HEK293 (cell line): ENCODE measurements around the gene EPHA4.

Source experiments
- CTCF ChIA-PET: fragments of 350-600 bp; formaldehyde crosslinking; extraction: SDS; loops from one replicate; lab custom pipeline; 2021; ENCODE audit warnings: antibody characterized with exemption; lab: Yijun Ruan, JAX
- POLR2A ChIA-PET: fragments of 300-600 bp; formaldehyde crosslinking; extraction: SDS; loops from one replicate; lab custom pipeline; 2020; ENCODE audit warnings: antibody characterized with exemption, inconsistent platforms; lab: Yijun Ruan, JAX
- H3K27ac ChIP-seq: fragments of 200-500 bp; sonication (Bioruptor generic); 2 replicates; pipeline ENCODE4 v1.5.1; 2014; ENCODE audit warnings: low read depth, low read length, control low read depth, inconsistent platforms; ENCODE audit errors: extremely low read depth
- H3K36me3 ChIP-seq, 2 experiments: fragments of 200-500 bp in 1 of 2; sonication (Bioruptor generic) in 1 of 2; 1 replicate in 1 of 2; 2 replicates in 1 of 2; pipeline ENCODE4 v1.5.1; 2014 to 2017; ENCODE audit warnings: inconsistent platforms in 2 of 2, low read length in 2 of 2; ENCODE audit not compliant: control insufficient read depth in 2 of 2, insufficient read depth in 1 of 2
- H3K4me1 ChIP-seq: fragments of 200-500 bp; sonication (Bioruptor generic); 2 replicates; pipeline ENCODE4 v1.5.1; 2014; ENCODE audit warnings: mild to moderate bottlenecking, low read length, inconsistent platforms; ENCODE audit not compliant: control insufficient read depth, insufficient read depth
- H3K4me3 ChIP-seq: 2 replicates; pipeline ENCODE4 v1.5.1; 2011; ENCODE audit warnings: low read depth, mild to moderate bottlenecking, control low read depth, low read length, moderate library complexity
- H3K9me3 ChIP-seq: fragments of 200-500 bp; sonication (Bioruptor generic); 2 replicates; pipeline ENCODE4 v1.5.1; 2014; ENCODE audit warnings: low read depth, low read length, inconsistent platforms; ENCODE audit not compliant: control insufficient read depth, insufficient read depth
- BCL6B ChIP-seq: fragments of 450-650 bp; formaldehyde crosslinking; IDR thresholded peaks from 2 replicates; pipeline ENCODE4 v1.5.1; 2017; ENCODE audit warnings: missing biosample characterization, missing genetic modification characterization
- GLI4 ChIP-seq: fragments of 450-650 bp; formaldehyde crosslinking; IDR thresholded peaks from 2 replicates; pipeline ENCODE4 v1.5.1; 2016; ENCODE audit warnings: missing biosample characterization, missing genetic modification characterization
- HOXC10 ChIP-seq: sonication (generic); formaldehyde crosslinking; IDR thresholded peaks from 2 replicates; pipeline ENCODE4 v1.8.1; 2023; ENCODE audit warnings: mild to moderate bottlenecking, missing genetic modification reagents
- KLF16 ChIP-seq: fragments of 450-650 bp; formaldehyde crosslinking; IDR thresholded peaks from 2 replicates; pipeline ENCODE4 v1.5.1; 2017; ENCODE audit warnings: missing biosample characterization, missing genetic modification characterization
- PBX3 ChIP-seq: sonication (generic); formaldehyde crosslinking; IDR thresholded peaks from 2 replicates; pipeline ENCODE4 v1.8.1; 2022; ENCODE audit warnings: mild to moderate bottlenecking, moderate library complexity, missing genetic modification reagents
- SETDB1 ChIP-seq: IDR thresholded peaks from one replicate; pipeline ENCODE4 v1.6.1; 2017; ENCODE audit warnings: mild to moderate bottlenecking, low read length, moderate library complexity, mixed read lengths; ENCODE audit not compliant: insufficient read length
- TRIM28 ChIP-seq: IDR thresholded peaks from 2 replicates; pipeline ENCODE4 v1.6.1; 2011; ENCODE audit warnings: low read length, control low read depth, borderline replicate concordance
- YY2 ChIP-seq: fragments of 450-650 bp; formaldehyde crosslinking; IDR thresholded peaks from 2 replicates; pipeline ENCODE4 v1.5.1; 2016; ENCODE audit warnings: missing biosample characterization, missing genetic modification characterization
- ZBTB1 ChIP-seq: fragments of 450-650 bp; formaldehyde crosslinking; IDR thresholded peaks from 2 replicates; pipeline ENCODE4 v1.5.1; 2016; ENCODE audit warnings: missing biosample characterization, missing genetic modification characterization
- ZNF23 ChIP-seq: fragments of 450-650 bp; formaldehyde crosslinking; IDR thresholded peaks from 2 replicates; pipeline ENCODE4 v1.5.1; 2016; ENCODE audit warnings: missing biosample characterization, missing genetic modification characterization, borderline replicate concordance
- ZNF433 ChIP-seq: fragments of 450-650 bp; formaldehyde crosslinking; IDR thresholded peaks from 2 replicates; pipeline ENCODE4 v1.5.1; 2016; ENCODE audit warnings: missing biosample characterization, missing genetic modification characterization, low read depth
- ZNF48 ChIP-seq: fragments of 450-650 bp; formaldehyde crosslinking; IDR thresholded peaks from 2 replicates; pipeline ENCODE4 v1.5.1; 2016; ENCODE audit warnings: missing biosample characterization, missing genetic modification characterization
- ZNF518A ChIP-seq: fragments of 450-650 bp; formaldehyde crosslinking; conservative IDR thresholded peaks from 2 replicates; pipeline ENCODE4 v1.5.1; 2016; ENCODE audit warnings: low read depth, missing biosample characterization, missing genetic modification characterization
- ZNF548 ChIP-seq: fragments of 450-650 bp; formaldehyde crosslinking; IDR thresholded peaks from 2 replicates; pipeline ENCODE4 v1.5.1; 2016; ENCODE audit warnings: missing biosample characterization, missing genetic modification characterization
- ZNF585B ChIP-seq: fragments of 450-650 bp; formaldehyde crosslinking; IDR thresholded peaks from 2 replicates; pipeline ENCODE4 v1.5.1; 2016; ENCODE audit warnings: missing biosample characterization, missing genetic modification characterization
- ZNF629 ChIP-seq: fragments of 450-650 bp; formaldehyde crosslinking; IDR thresholded peaks from 2 replicates; pipeline ENCODE4 v1.5.1; 2017; ENCODE audit warnings: missing biosample characterization, missing genetic modification characterization
- ZNF677 ChIP-seq: fragments of 450-650 bp; IDR thresholded peaks from 2 replicates; pipeline ENCODE4 v1.5.0; 2018; ENCODE audit warnings: missing biosample characterization, mild to moderate bottlenecking, missing genetic modification characterization, moderate library complexity
- ZNF704 ChIP-seq: fragments of 450-650 bp; formaldehyde crosslinking; IDR thresholded peaks from 2 replicates; pipeline ENCODE4 v1.5.1; 2016; ENCODE audit warnings: missing biosample characterization, missing genetic modification characterization
- ZNF747 ChIP-seq: fragments of 450-650 bp; formaldehyde crosslinking; IDR thresholded peaks from 2 replicates; pipeline ENCODE4 v1.5.1; 2016; ENCODE audit warnings: missing biosample characterization, missing genetic modification characterization
- ZNF843 ChIP-seq: fragments of 450-650 bp; formaldehyde crosslinking; IDR thresholded peaks from 2 replicates; pipeline ENCODE4 v1.5.1; 2016; ENCODE audit warnings: missing biosample characterization, missing genetic modification characterization
- ZSCAN5A ChIP-seq: fragments of 450-650 bp; formaldehyde crosslinking; IDR thresholded peaks from 2 replicates; pipeline ENCODE4 v1.5.1; 2016; ENCODE audit warnings: missing biosample characterization, missing genetic modification characterization

The EPHA4 gene

GRCh38 chr2:221449406-221449805, 122.7 kb downstream of the EPHA4 start:
- TF ChIP-seq ZNF548 (tag by site-specific recombination), result no peak
- TF ChIP-seq TRIM28, result peak; percentile 39; the same call in 1 of the 2 replicates
- no peak for TF ChIP-seq ZNF585B (tag by site-specific recombination)
- no peak for TF ChIP-seq ZNF704 (tag by site-specific recombination)
- TF ChIP-seq ZNF677 (tag by site-specific recombination), result no peak
- no peak for TF ChIP-seq KLF16 (tag by site-specific recombination)
- TF ChIP-seq HOXC10 (CRISPR knock-in tag), result no peak
- TF ChIP-seq ZBTB1, result no peak
- TF ChIP-seq ZNF433, result no peak
- no peak for TF ChIP-seq PBX3 (CRISPR knock-in tag)
- peak; percentile 64 for TF ChIP-seq SETDB1
- no peak for TF ChIP-seq YY2 (tag by site-specific recombination)
- TF ChIP-seq ZNF747 (tag by site-specific recombination), result no peak
- no peak for TF ChIP-seq ZNF23 (tag by site-specific recombination)
- no peak for TF ChIP-seq ZNF48 (tag by site-specific recombination)
- TF ChIP-seq GLI4, result no peak
- no peak for TF ChIP-seq ZSCAN5A (tag by site-specific recombination)
- no peak for TF ChIP-seq ZNF518A
- H3K36me3 ChIP-seq, result peaks cover 3 to 10% of the 10 kb centered on the region in 2 experiments; a peak in 2 of 3 replicates
- no peak overlapping the region for H3K4me3 ChIP-seq
- H3K27ac ChIP-seq, result no peak overlapping the region
- H3K9me3 ChIP-seq, result no peaks in the 10 kb centered on the region
- ChIA-PET CTCF (no interaction called here), POLR2A (no interaction called here)
- peaks cover 10% of the 10 kb centered on the region for H3K4me1 ChIP-seq

GRCh38 chr2:221448844-221449390, 123.2 kb downstream of the EPHA4 start:
- peaks cover 10% of the 10 kb centered on the region for H3K4me1 ChIP-seq
- H3K9me3 ChIP-seq, result no peaks in the 10 kb centered on the region
- no peak overlapping the region for H3K27ac ChIP-seq
- POLR2A ChIA-PET, result no interaction called here
- no peak for TF ChIP-seq ZNF629 (tag by site-specific recombination)
- peak; percentile 72; the same call in 1 of the 2 replicates for TF ChIP-seq BCL6B (tag by site-specific recombination)
- TF ChIP-seq ZNF843, result 0 out of 2 replicates have a peak, but pooled peaks have one; percentile 4
- CTCF ChIA-PET, result no interaction called here
- H3K4me3 ChIP-seq, result no peak overlapping the region
- peaks cover 3 to 11% of the 10 kb centered on the region in 2 experiments; a peak in 2 of 3 replicates for H3K36me3 ChIP-seq
